Stimulated activated CD4-positive, alpha-beta T cell treated with anti-CD3 and anti-CD28 coated beads, Interleukin-1b, Interleukin-23, amount 100 ng/mL, for 48 hours (primary cell): Measurements from ENCODE around the gene CDC73.
"Not testable (repeated sequence)": the region's sequence is repeated elsewhere in the genome, so short reads cannot be mapped to it uniquely, and the experiment has no call there.

Experiments used
- DNase-seq: peaks from one replicate; pipeline ENCODE4 v3.0.0-alpha.2; 2020

CDC73 gene

DNA sequence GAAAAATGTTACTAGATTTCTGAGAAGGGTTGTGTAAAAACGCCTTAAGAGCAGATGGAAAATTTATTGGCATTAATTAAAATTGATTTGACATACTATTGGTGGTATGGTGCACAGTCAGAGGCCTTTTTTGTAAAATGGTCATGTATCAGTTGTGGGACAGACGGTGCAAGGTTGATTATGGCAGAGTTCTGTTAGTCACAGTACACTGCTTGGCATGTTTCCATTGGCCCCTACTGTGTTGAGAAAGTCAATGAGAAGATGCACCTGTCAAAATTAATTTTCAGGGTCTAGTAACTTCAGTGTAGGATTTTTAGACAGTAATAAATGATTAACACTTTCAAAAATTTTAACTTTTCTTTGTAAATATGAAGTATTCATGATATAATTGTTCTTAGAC lies 60.2 kb downstream of the CDC73 start:
- no peak for DNase-seq

DNA sequence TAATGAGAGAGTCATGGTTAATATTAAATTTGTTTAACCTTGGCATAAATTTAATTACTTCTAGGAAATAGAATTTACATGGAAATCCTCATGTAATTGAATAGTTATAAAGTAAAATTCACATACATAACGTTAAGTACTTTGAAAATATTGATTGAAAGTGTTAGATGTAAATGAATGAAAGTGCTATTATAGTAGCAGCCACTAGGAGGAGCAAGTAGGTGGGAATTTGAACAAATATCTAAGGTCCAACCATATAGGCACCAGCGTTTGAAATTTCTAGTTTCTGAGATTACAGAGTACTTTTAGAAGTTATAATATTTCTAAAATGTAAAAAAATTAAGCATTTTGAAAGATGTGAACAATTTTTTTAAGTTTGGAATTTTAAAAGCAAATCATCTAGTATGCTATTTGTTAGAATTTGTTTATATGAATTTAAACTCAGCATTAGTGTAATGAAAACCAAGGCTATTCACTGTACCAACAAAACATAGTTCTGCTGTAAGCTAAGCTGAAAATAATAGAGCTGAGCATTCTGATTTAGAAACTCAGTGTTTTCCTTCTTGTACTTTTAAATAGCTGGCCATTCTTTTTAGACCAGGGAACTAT lies 61.3 kb downstream of the CDC73 start:
- no peak for DNase-seq

DNA sequence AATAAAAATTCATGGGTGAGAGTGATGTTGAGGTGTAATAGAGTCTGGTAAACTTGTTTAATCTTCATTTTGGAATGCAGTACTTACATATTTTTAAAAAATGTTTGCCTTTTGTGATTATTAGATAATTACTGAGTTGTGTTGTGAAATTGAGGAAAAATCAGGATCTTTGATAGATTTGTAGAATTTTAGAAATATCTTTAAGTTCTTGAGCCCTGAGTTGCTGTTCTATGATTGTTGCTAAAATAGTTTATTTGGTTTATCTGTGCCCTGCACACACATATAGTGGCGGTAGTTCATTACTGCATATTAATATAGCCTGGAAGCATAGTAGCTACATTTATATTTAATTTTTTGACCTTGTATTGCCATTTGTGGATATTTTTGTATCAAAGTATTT lies 62.9 kb downstream of the CDC73 start:
- no peak for DNase-seq

DNA sequence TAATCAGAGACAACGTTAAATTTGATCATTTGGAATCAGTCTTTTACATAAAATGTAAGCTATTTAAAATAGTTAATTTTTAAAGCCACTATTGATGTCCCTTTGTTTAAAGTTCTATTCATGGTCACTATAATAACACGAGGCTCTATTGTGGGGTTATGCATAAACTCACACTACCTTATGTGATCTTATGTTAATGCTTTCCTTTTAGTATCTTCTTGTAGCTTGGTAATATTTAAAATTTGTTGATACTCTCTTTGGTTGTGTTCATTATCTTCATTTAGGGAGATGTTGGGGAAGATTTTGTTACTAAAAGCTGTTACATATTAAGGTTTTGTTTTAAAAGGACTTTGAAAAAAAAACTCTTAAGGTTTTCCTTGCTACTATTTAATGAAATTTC lies 63.4 kb downstream of the CDC73 start:
- DNase-seq = no peak

DNA sequence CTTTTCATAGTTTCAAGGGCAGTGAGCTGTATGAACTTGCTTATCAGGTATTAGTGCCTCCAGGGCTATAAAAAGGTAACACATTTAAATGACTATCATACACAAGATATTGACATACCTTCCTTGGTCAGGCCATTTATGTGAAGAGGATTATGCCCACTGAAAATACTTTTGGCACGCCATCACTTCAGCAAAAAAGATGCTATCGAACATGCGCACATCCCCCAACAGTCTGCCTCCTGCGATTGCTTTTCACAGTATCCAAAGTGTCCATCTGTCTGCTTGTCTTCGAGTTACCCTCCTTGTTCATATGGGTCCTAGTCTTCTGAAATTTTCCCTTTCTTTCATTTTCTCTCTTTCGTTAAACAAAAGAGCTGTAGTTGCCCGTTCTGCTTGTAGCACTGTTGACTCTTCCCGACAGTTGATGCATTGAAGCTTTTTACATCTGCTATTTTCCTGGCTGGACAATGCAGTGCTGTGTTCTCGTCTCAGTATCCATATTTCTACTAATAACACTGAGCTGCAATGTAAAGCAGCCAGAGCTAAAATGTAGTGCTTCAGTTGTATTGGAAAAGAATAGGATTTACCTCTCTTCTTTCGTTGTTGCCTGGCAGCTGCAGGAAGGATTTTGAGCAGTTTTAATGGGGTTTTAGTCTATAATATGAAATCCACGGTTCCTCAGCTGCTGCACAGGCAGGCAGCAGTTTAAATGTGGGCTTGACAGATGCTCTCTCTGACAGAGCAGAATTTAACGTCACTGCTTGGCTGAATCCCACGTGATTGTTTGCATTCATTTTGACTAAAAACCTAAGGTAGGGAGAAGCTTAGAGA lies 64.3 kb downstream of the CDC73 start, which contains the start of gene B3GALT2:
TSS of gene B3GALT2 (minus strand) at position 713 of the 831 bp plus-strand sequence. CDS start 5,051 bp downstream, outside the sequence.
- DNase-seq = no peak

DNA sequence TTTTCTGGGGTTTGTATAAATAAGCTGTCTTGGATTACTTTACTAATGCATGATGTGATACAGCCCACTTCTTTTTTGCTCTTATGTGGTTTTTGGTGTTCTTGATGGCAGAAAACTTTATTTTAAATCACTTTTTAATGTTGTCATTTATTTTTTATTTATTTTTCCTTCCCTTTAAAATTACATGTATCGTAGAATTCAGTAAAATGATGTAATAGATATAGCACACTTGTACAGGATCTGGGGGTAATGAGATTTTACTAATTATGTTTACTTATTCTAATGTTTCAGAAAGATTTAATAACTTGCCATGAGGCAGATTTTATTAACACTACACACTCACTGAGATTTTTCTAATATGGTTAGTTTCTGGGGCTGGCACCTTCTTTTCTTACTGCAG lies 65.3 kb downstream of the CDC73 start:
- no peak for DNase-seq

DNA sequence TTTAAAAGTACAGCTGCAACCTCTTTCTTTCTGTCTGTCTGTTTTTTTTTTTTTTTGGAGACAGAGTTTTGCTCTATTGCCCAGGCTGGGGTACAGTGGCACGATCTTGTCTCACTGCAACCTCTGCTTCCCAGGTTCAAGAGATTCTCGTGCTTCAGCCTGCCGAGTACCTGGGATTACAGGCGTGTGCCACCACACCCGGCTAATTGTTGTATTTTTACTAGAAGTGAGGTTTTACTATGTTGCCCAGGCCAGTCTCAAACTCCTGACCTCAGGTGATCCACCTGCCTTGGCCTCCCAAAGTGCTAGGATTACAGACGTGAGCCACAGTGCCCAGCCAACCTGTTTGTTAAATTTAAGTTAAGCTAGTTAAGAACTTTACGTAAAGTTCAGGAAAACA lies 67.1 kb downstream of the CDC73 start:
- DNase-seq = not testable (repeated sequence)

DNA sequence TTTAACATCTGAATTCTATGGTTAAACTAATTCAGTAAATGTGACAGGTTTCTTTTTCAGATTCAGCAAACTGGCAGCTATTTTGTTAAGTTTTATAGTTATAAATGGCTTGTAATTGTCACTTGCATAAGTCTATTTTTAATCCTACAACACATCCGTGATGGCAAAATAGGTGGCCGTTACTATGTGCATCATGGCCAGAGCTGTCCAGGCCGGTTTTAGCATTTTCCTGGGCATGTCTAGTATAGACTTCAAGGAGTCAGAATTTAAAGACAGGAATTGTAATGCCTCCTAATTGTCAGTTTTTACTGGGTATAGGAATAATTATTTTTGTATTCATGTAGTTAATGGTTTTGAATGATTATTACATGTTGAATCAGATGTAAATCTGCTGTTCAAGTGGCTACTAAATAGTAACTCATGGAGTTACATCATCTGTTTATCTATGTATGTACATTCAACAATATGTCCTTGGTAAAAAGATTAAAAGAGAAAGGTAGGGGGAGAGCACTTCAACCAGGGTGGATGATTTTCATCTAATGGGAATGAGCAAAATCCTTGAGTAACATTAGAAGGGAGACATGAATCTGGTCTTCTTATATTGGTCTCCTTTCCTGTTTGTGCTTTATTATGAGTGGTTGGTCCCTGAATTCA lies 67.7 kb downstream of the CDC73 start:
- no peak for DNase-seq

DNA sequence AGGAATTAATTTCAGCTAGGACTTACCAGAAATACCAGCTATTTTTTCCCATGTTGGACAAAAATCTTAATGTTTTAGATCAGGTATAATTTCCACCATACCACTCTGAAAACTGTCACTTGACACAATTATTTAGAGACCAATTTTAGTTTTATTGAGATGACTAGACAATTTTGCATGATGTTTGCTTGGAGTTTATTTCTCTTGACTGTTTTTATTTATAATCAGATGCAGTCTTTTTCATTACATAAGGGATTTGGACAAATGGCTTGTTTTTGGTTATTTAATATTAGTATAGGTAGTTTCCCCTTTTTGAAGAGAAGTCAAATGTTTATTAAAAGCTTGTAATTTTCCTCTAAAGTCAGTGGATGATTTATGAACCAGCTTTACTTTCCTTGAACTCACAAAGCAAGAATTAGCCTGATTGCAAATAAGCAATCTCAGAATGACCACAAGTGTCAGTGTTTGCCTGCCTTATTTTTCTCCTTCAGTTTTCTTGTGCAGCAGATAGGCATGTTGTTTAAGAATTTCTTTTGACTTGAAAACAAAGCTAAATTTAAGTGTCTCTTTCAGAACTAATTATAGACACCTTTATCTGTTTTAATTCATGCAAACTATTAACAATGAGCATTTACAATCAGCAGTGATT lies 68.4 kb downstream of the CDC73 start:
- DNase-seq = no peak

DNA sequence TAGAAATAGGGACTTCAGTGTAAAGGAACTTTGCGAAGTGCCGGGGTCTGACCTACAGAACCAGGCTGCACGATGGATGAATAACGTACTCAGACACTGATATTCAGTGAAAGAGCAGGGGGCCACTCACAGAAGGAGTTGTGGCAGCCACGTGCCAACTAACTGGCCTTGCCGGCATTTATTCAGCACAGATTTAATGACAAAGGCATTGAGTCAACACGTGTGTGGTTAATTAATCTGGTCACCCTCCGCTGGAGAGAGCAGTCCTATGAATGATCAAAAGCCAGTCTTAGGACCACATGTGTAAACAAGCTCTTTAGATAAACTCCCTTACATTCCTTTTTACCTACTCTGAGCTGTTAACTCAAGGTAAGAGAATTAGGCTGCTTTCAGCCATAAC lies 70.8 kb downstream of the CDC73 start:
- no peak for DNase-seq

DNA sequence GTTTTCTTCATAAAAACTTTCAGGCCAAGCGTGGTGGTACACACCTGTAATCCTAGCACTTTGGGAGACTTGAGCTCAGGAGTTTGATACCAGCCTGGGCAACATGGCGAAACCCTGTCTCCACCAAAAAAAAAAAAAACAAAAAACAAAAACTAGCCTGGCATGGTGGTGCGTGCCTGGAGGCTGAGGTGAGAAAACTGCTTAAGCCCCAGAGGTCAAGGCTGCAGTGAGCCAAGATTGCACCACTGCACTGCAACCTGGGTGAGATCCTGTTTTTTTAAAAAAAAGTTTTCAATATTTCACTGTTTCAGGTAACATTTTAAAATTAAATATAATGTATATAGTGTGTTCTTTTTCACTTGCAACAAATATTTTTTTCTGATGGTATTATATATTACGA lies 78.1 kb downstream of the CDC73 start:
- DNase-seq = no peak

DNA sequence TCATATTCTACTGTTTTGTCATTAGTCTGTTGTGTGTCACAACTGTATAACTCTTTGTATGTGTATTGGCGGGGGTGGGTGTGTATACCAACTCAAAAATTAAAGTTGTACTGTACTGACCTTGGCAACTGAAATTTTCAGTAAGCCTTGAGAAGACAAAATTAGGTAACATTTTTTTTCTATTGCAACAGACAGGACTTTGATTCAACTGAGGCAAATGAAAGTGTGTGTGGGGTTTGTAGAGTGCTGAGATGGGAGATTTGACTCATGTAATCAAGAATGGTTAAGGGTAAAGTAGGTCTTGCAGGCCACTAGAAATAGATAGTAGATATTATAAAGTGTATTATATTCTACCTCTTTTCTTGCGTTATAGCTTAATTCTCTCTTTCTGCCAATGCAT lies 79.2 kb downstream of the CDC73 start:
- DNase-seq = no peak

DNA sequence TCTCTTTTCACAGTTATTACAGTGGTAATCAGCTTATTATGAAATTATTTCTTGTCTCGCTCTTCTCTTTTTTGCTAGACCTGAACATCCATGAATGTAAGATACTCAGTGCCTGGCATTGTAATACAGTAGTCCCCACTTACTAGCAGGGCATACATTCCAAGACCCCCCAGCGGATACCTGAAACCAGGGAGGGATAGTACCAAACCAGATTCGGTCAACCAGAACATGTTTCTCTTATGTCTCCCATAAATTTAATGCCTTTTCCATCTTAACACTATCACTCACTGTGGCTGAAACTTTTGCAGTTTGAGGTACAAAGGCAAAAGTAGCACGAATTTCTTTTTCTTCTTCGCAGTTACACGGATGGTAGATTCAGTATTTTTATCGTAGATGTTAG lies 89.2 kb downstream of the CDC73 start:
- DNase-seq = no peak

DNA sequence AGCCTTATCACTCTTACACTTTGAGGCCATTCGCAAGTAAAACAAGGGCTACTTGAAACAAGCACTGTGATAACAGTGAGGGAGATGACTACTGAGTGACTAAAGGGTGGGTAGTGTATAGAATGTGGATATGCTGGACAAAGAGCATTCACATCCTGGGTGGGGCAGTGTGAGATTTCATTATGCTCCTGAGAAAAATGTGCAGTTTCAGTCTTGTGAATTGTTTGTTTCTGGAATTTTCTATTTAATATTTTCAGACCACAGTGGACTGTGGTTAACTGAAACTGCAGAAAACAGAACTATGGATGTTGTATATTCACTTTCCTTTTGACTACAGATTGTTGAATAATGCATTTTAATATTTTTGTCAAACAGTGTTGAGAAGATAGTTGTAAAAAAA lies 89.7 kb downstream of the CDC73 start:
- DNase-seq = no peak

DNA sequence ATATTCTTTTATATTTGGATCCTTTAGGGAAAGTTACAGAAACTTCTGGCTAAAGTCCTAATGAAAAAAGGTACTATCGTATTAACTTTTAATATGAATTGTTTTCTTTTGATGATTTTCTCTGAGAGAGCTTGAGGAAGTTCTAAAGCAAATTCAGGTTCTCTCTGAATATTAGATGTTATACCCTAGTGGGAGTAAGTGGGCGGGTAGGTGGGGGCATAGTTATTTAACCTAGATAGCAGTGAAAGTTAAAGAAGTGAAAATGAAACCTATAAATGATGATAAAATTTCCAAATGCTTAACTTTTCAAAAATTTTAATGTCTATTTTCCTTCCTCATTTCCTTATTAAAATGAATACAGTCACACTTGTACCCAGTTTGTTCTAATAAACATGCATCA lies 90.8 kb downstream of the CDC73 start:
- DNase-seq = no peak

DNA sequence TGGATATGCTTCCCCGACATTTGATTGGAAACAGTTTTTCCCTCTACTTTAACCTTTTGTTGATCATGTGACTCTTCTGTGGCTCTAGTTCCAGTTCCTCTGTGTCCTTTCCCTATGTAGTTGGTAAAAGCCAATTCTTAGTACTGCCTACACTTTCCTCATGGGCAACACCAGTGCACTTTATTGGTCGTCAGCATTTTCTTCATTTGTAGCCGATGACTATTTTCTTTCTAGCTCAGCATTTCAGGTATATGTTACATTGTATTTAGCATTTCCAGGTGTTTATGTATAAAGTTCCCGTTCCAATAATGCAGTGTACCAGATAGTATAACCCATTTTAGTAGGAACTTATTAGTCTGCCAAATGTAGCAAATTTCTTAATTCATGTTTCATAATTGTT lies 92.2 kb downstream of the CDC73 start:
- no peak for DNase-seq

DNA sequence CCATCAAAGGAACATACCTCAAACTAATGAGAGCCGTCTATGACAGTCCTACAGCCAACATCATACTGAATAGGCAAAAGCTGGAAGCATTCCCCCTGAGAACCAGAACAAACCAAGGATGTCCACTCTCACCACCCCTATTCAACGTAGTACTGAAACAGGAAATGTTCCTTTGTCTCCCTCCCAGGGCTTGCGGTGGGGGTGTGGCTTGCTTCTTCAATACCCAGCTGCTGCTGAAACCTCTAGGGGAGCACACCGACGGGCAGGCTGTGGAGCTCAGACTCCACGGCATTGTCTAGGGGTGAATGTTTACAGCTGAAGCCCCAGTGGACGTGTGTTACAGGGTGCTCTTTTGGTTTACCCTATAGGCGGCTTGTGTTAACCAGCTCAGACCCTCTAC lies 95.1 kb downstream of the CDC73 start:
- DNase-seq = no peak

DNA sequence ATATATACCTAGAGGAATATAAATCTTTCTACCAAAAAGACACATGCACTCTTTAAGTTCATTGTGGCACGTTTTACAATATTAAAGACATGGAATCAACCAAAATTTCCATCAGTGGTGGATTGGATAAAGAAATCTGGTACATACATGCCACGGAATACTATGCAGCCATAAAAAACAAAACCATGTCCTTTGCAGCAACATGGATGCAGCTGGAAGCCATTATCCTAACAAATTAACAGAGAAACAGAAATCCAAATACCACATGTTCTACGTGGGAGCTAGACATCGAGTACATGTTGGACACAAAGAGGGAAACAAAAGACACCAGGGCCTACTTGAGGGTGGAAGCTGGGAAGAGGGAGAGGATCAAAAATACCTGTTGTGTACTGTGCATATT lies 97.6 kb downstream of the CDC73 start:
- no peak for DNase-seq

DNA sequence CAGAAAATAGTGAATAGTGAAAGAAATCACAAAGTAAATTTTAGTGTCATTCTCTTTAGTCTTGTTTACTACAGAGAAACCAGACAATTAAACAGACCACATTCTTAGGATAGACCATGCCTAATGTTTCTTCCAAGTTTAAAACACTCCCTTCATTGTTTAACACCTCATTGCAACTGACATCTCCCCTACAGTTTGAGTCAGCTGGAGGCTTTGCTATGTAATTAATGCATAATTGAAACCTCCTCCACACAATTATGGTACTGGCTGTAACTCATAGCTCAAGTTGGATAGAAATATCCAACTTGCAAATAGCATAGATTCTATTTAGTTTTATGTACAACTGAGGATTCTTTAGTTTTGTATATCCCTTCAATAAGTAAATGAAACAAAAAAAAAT lies 99.8 kb downstream of the CDC73 start:
- no peak for DNase-seq

DNA sequence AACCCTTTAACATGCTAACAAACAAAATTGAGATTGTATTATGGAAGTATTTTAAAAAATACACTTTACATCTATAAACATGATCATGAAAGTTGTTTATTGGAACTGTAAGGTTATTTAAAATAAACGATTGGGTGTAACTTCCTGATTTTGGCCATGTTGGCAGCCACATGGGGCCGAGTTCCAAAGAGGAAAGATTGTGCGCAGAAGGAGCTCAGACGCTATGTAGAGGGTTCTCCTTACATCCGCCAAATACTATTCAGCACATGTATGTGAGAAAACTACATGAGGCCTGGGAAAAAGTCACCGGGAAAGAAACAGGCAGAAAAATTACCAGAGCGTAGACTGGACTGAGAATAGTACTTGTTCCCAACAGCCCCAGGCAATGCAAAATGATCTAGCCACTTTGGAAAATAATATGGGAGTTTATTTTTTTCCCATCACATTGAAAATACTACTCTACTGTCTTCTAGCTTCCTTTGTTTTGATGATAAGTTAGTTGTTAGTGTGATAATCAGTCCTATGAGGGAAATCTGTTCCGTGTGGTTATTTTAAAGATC lies 100.3 kb downstream of the CDC73 start:
- no peak for DNase-seq

DNA sequence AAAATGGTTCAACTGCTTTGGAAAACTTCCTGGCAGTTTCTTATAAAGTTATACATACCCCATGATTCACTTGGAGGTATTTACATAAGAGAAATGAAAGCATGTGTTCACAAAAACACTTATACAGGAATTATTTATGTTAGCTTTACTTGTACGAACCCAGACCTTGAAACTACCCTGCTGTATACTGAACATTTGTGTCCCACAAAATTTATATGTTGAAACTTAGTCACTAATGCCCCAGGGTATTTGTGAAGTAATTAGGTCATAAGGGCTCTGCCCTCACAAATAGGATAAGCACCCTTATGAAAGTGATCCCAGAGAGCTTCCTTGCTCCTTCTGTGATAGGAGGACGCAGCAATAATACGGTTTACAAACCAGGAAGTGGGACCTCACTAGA lies 107.3 kb downstream of the CDC73 start:
- no peak for DNase-seq

DNA sequence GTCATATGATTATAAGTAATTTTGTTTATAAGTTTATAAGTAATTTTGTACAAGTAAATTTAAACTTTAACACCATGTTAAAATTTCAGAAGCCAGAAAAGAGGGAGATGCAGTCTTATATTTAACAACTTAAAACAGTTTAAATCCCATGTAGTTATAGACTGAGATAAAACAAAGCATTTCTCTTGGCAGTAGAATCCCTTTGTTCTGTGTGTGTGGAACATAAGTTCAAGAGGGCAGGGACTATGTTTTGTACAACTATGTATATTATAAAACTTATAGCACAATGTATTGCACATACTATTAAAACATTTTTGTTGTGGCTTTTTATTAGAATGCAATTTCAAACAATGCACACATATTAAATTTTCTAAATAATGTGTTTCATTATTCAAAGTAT lies 109.3 kb downstream of the CDC73 start:
- not testable (repeated sequence) for DNase-seq

DNA sequence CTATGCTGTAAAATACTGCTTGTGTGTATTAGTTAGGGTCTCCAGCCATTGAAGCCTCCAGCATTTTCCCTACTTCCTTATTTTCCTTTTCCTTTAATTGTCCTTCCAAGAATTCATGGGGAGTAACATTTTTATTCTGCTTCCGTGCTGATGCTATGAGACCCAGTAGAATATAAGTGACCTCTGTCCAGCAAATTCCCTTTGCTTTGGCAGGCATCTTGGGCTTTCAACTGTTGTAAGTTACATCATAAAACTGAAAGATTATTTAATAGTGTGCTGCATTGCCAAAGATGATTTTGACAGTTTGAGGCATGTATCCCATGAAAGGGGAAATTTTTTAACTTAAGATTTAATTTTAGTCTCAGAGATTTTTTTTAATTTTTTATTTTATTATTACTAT lies 112.7 kb downstream of the CDC73 start:
- no peak for DNase-seq
